ENCODE results near the gene MIXL1.
"Not testable (repeated sequence)": the region's sequence is repeated elsewhere in the genome, so short reads cannot be mapped to it uniquely, and the experiment has no call there.

MIXL1 gene

DNA sequence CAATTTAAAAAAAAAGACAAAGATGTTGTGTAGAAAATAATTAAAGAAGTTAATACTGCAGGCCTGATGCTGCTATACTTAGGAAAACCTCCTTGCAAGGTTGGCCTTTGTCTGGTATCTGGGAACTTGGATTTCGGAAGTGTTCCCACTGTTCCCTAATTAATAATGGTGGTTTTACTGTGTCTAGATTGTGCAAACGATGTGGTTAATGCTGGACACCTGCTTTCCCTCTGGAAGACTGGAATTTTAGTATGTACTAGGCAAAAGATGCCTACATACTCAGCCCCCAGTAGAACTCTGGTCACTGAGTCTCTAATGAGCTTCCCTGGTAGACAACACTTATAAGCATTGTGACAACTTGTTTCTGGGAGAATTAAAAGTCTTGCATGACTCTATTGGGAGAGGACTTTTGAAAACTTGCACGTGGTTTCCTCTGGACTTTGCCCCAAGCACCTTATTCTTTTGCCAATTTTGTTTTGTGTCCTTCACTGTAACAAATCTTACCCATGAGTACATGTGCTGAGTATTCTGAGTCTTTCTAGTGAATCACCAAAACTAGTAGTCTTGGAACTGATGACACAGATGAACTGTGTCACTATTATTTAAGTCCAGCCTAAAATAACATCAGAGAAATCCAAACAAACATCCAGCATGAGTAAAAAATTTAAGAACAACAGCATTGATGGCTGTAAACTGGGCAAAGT lies 45.1 kb downstream of the MIXL1 start:
- Histone ChIP-seq H2AFZ (no peak overlapping the region), H3K4me3 (ENCODE audit: low read depth, low read length) (no peak overlapping the region), H3K36me3 (ENCODE audit: control insufficient read depth, insufficient read depth, low read length) (no peaks in the 10 kb centered on the region), H3K9ac (no peak overlapping the region), H3K27ac (no peak overlapping the region), H3K4me2 (ENCODE audit: low read length) (no peak overlapping the region), H3K9me3 (ENCODE audit: control insufficient read depth, low read length) (no peaks in the 10 kb centered on the region), H3K79me2 (no peaks in the 10 kb centered on the region), H3K4me1 (no peaks in the 10 kb centered on the region), H3K27me3 (ENCODE audit: control insufficient read depth, insufficient read depth, low read length) (no peaks in the 10 kb centered on the region)
- TF ChIP-seq CTCF (IDR thresholded peaks at IDR 0.05) = no peak

- not testable (repeated sequence) for H3K9ac ChIP-seq; H3K4me2 ChIP-seq (ENCODE audit: low read length)
Observed at GRCh38 chr1:226272233-226272902, 48.9 kb downstream of the MIXL1 start.

DNA sequence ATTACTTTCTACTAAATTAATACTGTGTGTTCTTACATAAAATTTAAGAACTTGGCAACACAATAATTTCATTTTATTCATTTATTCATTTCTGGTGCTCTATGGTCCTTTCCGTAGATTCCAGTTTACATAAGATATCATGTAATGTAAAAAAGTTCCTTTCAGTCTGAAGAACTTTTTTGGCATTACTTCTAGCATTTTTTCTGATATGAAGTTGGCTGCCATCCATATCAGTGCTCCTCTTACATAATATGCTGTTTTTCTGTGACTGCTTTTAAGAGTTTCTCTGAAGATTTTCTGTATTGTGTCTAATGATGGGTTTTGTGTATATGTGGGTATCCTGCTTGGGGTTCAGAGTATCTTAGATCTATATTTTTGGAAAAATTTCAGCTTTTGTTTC lies 50.7 kb downstream of the MIXL1 start:
- no peak overlapping the region for H3K9ac ChIP-seq
- H3K27me3 ChIP-seq (ENCODE audit: control insufficient read depth, insufficient read depth, low read length) = no peaks in the 10 kb centered on the region
- H3K4me2 ChIP-seq (ENCODE audit: low read length) = no peak overlapping the region
- no peaks in the 10 kb centered on the region for H3K79me2 ChIP-seq
- H3K4me3 ChIP-seq (ENCODE audit: low read depth, low read length) = no peak overlapping the region
- H3K27ac ChIP-seq = no peak overlapping the region
- no peaks in the 10 kb centered on the region for H3K36me3 ChIP-seq (ENCODE audit: control insufficient read depth, insufficient read depth, low read length)
- no peak for TF ChIP-seq CTCF (IDR thresholded peaks at IDR 0.05)
- H2AFZ ChIP-seq = no peak overlapping the region
- no peaks in the 10 kb centered on the region for H3K9me3 ChIP-seq (ENCODE audit: control insufficient read depth, low read length)
- H3K4me1 ChIP-seq = no peaks in the 10 kb centered on the region

More at GRCh38 chr1:226272233-226272902, 48.9 kb downstream of the MIXL1 start:
- not testable (repeated sequence) for H3K4me3 ChIP-seq (ENCODE audit: low read depth, low read length); H3K79me2 ChIP-seq; H3K27ac ChIP-seq; H3K9me3 ChIP-seq (ENCODE audit: control insufficient read depth, low read length); H3K36me3 ChIP-seq (ENCODE audit: control insufficient read depth, insufficient read depth, low read length); H2AFZ ChIP-seq; H3K27me3 ChIP-seq (ENCODE audit: control insufficient read depth, insufficient read depth, low read length); H3K4me1 ChIP-seq

- Histone ChIP-seq H3K27ac (no peak overlapping the region), H3K4me2 (ENCODE audit: low read length) (no peak overlapping the region), H3K27me3 (ENCODE audit: control insufficient read depth, insufficient read depth, low read length) (no peaks in the 10 kb centered on the region), H3K4me1 (no peaks in the 10 kb centered on the region), H3K4me3 (ENCODE audit: low read depth, low read length) (no peak overlapping the region), H3K9ac (no peak overlapping the region), H3K9me3 (ENCODE audit: control insufficient read depth, low read length) (no peaks in the 10 kb centered on the region), H3K79me2 (no peaks in the 10 kb centered on the region), H2AFZ (no peak overlapping the region), H3K36me3 (ENCODE audit: control insufficient read depth, insufficient read depth, low read length) (no peaks in the 10 kb centered on the region)
- TF ChIP-seq CTCF (IDR thresholded peaks at IDR 0.05) = no peak
Observed at GRCh38 chr1:226276077-226276682, 52.7 kb downstream of the MIXL1 start.

All from parathyroid adenoma (tissue), 2 donors.